Skeletal muscle tissue (tissue), 4 donors: ENCODE measurements around the gene TIPRL. TPM values are rescaled to one million over a fixed set of nuclear protein-coding genes. Genes with fewer than 3 reads are reported as not detected.
"Not testable (repeated sequence)": the region's sequence is repeated elsewhere in the genome, so short reads cannot be mapped to it uniquely, and the experiment has no call there.

ENCODE experiments used
- H3K27ac ChIP-seq: one replicate; pipeline ENCODE4 v1.7.0; 2013; ENCODE audit warnings: mild to moderate bottlenecking, low read depth, low read length, inconsistent platforms
- H3K27me3 ChIP-seq, 3 donors: one replicate each; pipeline ENCODE4 v1.7.0; 2013; ENCODE audit warnings: low read length in 3 of 3; ENCODE audit not compliant: control insufficient read depth in 3 of 3, insufficient read depth in 3 of 3
- H3K36me3 ChIP-seq, 3 donors: one replicate each; pipeline ENCODE4 v1.7.0; 2013; ENCODE audit warnings: low read length in 3 of 3; ENCODE audit not compliant: control insufficient read depth in 3 of 3, insufficient read depth in 3 of 3
- H3K4me1 ChIP-seq, 3 donors: one replicate each; pipeline ENCODE4 v1.7.0; 2013; ENCODE audit warnings: low read length in 3 of 3, mild to moderate bottlenecking in 3 of 3; ENCODE audit not compliant: control insufficient read depth in 3 of 3, insufficient read depth in 3 of 3
- H3K4me3 ChIP-seq, 3 donors: one replicate each; pipeline ENCODE4 v1.7.0; 2013; ENCODE audit warnings: low read length in 3 of 3
- H3K9ac ChIP-seq, 3 donors: one replicate each; pipeline ENCODE4 v1.7.0; 2013; ENCODE audit warnings: low read length in 3 of 3, mild to moderate bottlenecking in 3 of 3, moderate library complexity in 2 of 3, low read depth in 1 of 3
- H3K9me3 ChIP-seq, 3 donors: one replicate each; pipeline ENCODE4 v1.7.0; 2013; ENCODE audit warnings: low read length in 3 of 3; ENCODE audit not compliant: control insufficient read depth in 3 of 3
- total RNA-seq: library from RNA; depleted of rRNA; stranded (reverse); fragments of >200 nt; gene quantifications from one replicate; pipeline ENCODE4 v1.2.3, GENCODE V29; 2014
- donor health status: Osteomylitis.

TIPRL gene
- total RNA-seq, 1 donor from 2014 or later: 21.4 TPM

DNA sequence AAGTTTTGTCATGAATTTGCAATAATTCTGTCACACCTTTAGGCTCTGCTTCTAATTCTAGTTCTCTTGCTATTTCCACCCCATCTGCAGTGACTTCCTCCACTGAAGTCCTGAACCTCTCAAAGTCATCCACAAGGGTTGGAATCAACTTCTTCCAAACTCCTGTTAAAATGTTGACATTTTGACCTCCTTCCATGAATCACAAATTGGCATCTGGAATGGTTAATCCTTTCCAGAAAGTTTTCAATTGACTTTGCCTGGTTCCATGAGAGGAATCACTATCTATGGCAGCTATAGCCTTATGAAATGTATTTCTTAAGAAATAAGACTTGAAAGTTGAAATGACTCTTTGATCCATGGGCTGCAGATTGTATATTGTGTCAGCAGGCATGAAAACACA lies 27.3 kb downstream of the TIPRL start:
- no peaks in the 10 kb centered on the region for H3K9me3 ChIP-seq
- H3K9ac ChIP-seq: no peak overlapping the region
- peaks cover 0 to 5% (median 4%) of the 10 kb centered on the region in 3 donors for H3K36me3 ChIP-seq
- no peaks in the 10 kb centered on the region for H3K27me3 ChIP-seq
- H3K4me1 ChIP-seq: no peaks in the 10 kb centered on the region
- no peak overlapping the region for H3K4me3 ChIP-seq
- no peak overlapping the region for H3K27ac ChIP-seq

DNA sequence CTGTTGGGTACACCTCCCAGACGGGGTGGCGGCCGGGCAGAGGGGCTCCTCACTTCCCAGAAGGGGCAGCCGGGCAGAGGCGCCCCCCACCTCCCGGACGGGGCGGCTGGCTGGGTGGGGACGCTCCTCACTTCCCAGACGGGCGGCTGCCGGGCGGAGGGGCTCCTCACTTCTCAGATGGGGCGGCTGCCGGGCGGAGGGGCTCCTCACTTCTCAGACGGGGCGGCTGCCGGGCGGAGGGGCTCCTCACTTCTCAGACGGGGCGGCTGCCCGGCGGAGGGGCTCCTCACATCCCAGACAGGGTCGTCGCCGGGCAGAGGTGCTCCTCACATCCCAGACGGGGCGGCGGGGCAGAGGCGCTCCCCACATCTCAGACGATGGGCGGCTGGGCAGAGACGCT lies 28.9 kb downstream of the TIPRL start:
- not testable (repeated sequence) for H3K4me3 ChIP-seq, H3K9ac ChIP-seq, H3K36me3 ChIP-seq, H3K4me1 ChIP-seq, H3K9me3 ChIP-seq, H3K27me3 ChIP-seq, H3K27ac ChIP-seq

DNA sequence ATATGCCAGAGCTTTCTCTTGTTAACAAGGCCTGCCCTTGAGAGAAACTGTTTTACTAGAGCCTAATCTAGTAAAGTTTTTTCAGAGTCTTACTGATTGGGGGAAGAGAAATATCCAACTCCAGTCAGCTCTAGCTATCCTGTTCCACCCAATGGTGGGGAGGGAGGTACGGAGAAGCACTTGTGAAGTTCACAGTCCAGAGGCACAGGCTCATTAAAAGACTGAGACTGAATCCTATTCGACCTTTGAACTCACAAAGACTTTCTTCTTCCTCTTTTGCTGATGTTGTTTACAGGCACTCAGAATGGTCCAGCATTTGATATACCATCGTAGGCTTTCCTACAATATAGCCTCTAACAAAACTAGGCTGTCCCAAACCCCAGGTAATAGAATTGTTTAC lies 31.6 kb downstream of the TIPRL start:
- Histone ChIP-seq H3K9ac (no peak overlapping the region), H3K27ac (no peak overlapping the region), H3K27me3 (no peaks in the 10 kb centered on the region), H3K4me1 (no peaks in the 10 kb centered on the region), H3K36me3 (no peaks in the 10 kb centered on the region), H3K9me3 (peaks cover 0 to 3% (median 0%) of the 10 kb centered on the region in 3 donors), H3K4me3 (no peak overlapping the region)

DNA sequence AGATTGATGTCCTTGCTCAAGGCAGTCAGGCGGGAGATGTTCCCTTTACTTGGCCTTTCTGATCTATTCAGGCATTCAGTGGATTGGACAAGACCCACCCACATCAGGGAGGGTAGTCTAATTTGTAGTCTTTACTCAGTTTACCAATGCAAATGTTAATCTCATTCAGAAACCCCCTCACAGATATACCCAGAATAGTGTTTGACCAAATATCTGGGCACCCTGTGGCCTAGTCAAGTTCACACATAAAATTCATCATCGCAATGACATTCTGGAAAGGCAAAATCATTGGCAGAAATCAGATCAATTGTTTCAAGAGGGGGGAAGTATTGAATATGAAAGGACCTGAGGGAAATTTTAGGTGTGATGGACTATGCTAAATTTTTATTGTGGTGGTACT lies 34.6 kb downstream of the TIPRL start:
- Histone ChIP-seq H3K4me3 (no peak overlapping the region), H3K27me3 (no peaks in the 10 kb centered on the region), H3K9me3 (peaks cover 0 to 3% (median 0%) of the 10 kb centered on the region in 3 donors), H3K27ac (no peak overlapping the region), H3K4me1 (no peaks in the 10 kb centered on the region), H3K36me3 (no peaks in the 10 kb centered on the region), H3K9ac (no peak overlapping the region)

DNA sequence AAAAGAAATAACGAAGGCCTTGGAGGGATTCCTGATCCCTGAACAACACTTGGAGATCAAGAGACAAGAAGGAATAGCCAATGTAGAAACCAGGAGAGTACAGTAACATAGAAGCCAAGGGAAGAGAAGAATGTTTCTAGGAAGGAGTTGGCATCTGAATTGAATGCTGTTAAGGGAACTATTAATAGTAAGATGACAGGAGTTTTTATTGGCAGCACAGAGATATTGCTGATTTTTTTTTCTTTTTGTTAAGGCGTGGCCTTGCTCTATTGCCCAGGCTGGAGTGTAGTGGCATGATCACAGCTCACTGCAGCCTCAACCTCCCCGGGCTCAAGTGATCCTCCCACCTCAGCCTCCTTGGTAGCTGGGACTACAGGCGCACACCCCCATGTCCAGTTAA lies 37.4 kb downstream of the TIPRL start:
- Histone ChIP-seq H3K4me1 (no peaks in the 10 kb centered on the region), H3K4me3 (no peak overlapping the region), H3K9me3 (peaks cover 0 to 3% (median 0%) of the 10 kb centered on the region in 3 donors), H3K9ac (no peak overlapping the region), H3K27me3 (no peaks in the 10 kb centered on the region), H3K27ac (no peak overlapping the region), H3K36me3 (no peaks in the 10 kb centered on the region)

DNA sequence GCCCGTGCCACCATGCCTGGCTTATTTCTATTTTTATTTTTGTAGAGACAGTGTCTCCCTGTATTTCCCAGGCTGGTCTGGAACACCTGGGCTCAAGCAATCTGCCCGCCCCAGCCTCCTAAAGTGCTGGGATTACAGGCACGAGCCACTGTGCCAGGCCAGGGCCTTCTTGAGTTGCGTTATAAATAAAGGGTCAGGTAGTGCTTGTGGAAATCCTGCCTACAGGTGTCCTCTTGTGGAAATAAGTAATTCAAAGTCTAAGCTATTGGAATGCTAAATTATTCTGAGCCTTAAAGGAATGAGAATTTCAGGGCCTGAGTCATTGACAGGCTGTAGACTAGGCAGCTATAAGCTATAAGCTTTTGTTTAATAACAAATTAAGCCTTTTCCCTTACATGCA lies 38.9 kb downstream of the TIPRL start:
- Histone ChIP-seq H3K27ac (no peak overlapping the region), H3K36me3 (no peaks in the 10 kb centered on the region), H3K9me3 (peaks cover 0 to 3% (median 0%) of the 10 kb centered on the region in 3 donors), H3K4me1 (no peaks in the 10 kb centered on the region), H3K27me3 (no peaks in the 10 kb centered on the region), H3K9ac (no peak overlapping the region), H3K4me3 (no peak overlapping the region)

DNA sequence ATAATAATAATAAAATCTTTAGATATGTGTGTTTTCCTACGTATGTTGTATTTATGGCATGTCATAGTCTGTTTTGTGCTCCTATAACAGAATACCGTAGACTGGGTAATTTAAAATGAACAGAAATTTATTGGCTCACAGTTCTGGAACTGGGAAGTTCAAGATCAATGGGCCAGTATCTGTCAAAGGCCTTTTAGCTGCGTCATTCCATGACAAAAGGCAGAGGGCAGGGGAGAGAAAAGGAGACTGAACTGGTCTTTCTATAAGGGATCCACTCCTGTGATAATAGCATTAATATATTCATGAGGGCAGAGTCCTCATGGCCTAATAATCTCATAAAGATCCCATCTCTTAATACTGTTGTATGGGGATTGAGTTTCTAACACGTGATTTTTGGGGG lies 39.9 kb downstream of the TIPRL start:
- no peak overlapping the region for H3K27ac ChIP-seq
- H3K4me1 ChIP-seq: no peaks in the 10 kb centered on the region
- no peaks in the 10 kb centered on the region for H3K27me3 ChIP-seq
- H3K9me3 ChIP-seq: peaks cover 0 to 4% (median 0%) of the 10 kb centered on the region in 3 donors
- H3K4me3 ChIP-seq: no peak overlapping the region
- no peaks in the 10 kb centered on the region for H3K36me3 ChIP-seq
- H3K9ac ChIP-seq: no peak overlapping the region

DNA sequence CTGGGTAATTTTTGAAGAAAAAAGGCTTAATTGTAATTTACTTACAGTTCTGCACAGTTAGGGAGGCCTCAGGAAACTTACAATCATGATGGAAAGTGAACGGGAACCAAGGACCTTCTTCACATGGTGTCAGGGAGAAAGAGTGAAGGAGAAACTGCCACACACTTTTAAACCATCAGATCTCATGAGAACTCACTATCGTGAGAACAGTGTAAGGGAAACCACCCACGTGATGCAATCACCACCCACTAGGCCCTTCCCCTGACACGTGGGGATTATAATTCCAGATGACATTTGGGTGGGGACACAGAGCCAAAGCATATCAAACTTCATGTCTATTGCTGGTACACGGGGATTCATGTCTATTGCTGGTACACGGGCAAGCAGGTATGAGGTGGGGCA lies 41.7 kb downstream of the TIPRL start:
- Histone ChIP-seq H3K27ac (no peak overlapping the region), H3K27me3 (no peaks in the 10 kb centered on the region), H3K36me3 (no peaks in the 10 kb centered on the region), H3K4me1 (peaks cover 2 to 4% (median 2%) of the 10 kb centered on the region in 3 donors), H3K4me3 (no peak overlapping the region), H3K9ac (no peak overlapping the region), H3K9me3 (peaks cover 0 to 4% (median 0%) of the 10 kb centered on the region in 3 donors)

DNA sequence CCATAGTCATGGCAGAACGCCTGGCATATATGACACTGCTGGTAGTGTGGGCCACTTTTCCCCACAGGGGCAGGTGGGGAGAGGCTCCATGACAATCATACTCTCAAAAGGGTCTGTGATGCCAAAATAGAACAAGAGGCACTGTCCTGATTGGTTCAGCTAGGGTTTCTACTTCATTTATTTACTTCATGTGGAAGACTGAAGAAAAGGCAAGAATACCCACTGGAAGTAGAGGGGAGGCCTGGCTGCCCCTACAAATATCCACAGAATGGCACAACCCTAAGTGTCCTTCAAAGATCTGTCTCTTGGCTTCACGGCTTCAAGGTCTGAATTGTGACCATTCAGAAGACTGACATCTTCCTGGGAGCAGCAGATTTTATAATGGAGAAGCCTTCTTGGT lies 42.5 kb downstream of the TIPRL start:
- Histone ChIP-seq H3K9ac (no peak overlapping the region), H3K4me1 (peaks cover 3 to 6% (median 4%) of the 10 kb centered on the region in 3 donors), H3K27me3 (no peaks in the 10 kb centered on the region), H3K9me3 (peaks cover 0 to 4% (median 0%) of the 10 kb centered on the region in 3 donors), H3K27ac (no peak overlapping the region), H3K36me3 (no peaks in the 10 kb centered on the region), H3K4me3 (no peak overlapping the region)

DNA sequence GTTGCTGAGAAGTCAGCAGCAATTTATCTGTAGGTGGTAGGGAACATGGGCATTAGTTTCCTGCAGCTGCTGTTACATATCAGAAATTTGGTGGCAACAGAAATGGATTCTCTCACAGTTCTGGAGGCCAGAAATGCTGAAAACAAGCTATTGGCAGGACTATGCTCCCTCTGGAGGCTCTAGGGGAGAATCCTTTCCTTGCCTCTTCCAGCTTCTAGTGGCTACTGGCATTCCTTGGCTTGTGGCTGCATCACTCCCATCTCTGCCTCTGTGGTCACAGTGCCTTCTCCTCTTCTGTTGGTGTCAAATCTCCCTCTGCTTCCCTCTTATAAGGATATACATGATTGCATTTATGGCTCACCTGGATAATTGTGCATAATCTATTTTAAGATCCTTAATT lies 44.5 kb downstream of the TIPRL start:
- Histone ChIP-seq H3K27ac (no peak overlapping the region), H3K9me3 (peaks cover 0 to 4% (median 0%) of the 10 kb centered on the region in 3 donors), H3K27me3 (no peaks in the 10 kb centered on the region)

More for the DNA sequence above, 44.5 kb downstream of the TIPRL start:
- no peaks in the 10 kb centered on the region for H3K36me3 ChIP-seq
- H3K4me3 ChIP-seq: no peak overlapping the region
- peaks cover 3 to 13% (median 8%) of the 10 kb centered on the region in 3 donors for H3K4me1 ChIP-seq
- no peak overlapping the region for H3K9ac ChIP-seq
